ENCODE data around the gene DLG1.
"Not testable (repeated sequence)": the region's sequence is repeated elsewhere in the genome, so short reads cannot be mapped to it uniquely, and the experiment has no call there.

DLG1 gene

GRCh38 chr3:197212290-197212689 lies 86.1 kb downstream of the DLG1 start:
- intact Hi-C loops (cut with micrococcal nuclease): no loop called here
- H3K27me3 Mint-ChIP-seq: no peaks in the 10 kb centered on the region
- no peak overlapping the region for H3K27ac Mint-ChIP-seq
- H3K4me1 Mint-ChIP-seq (ENCODE audit: low read depth): peaks cover 7% of the 10 kb centered on the region
- H3K9me3 Mint-ChIP-seq: peaks cover 14% of the 10 kb centered on the region
- no peak overlapping the region for H3K4me3 Mint-ChIP-seq
- H3K36me3 Mint-ChIP-seq (ENCODE audit: low read depth): peaks cover 12% of the 10 kb centered on the region

DNA sequence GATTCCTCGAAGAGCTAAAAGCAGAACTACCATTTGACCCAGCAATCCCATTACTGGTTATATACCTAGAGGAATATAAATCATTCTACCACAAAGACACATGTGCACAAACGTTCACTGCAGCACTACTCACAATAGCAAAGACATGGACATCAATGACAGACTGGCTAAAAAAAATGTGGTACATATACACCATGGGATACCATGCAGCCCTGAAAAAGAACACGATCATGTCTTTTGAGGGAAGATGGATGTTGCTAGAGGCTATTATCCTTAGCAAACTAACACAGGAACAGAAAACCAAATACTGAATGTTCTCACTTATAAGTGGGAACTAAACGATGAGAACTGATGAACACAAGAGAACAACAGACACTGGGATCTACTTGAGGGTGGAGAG lies 86.7 kb downstream of the DLG1 start:
- H3K27ac Mint-ChIP-seq; H3K4me1 Mint-ChIP-seq (ENCODE audit: low read depth); H3K4me3 Mint-ChIP-seq; intact Hi-C loops (cut with micrococcal nuclease); H3K27me3 Mint-ChIP-seq: not testable (repeated sequence)
- peaks cover 12% of the 10 kb centered on the region for H3K36me3 Mint-ChIP-seq (ENCODE audit: low read depth)
- H3K9me3 Mint-ChIP-seq: peaks cover 14% of the 10 kb centered on the region

DNA sequence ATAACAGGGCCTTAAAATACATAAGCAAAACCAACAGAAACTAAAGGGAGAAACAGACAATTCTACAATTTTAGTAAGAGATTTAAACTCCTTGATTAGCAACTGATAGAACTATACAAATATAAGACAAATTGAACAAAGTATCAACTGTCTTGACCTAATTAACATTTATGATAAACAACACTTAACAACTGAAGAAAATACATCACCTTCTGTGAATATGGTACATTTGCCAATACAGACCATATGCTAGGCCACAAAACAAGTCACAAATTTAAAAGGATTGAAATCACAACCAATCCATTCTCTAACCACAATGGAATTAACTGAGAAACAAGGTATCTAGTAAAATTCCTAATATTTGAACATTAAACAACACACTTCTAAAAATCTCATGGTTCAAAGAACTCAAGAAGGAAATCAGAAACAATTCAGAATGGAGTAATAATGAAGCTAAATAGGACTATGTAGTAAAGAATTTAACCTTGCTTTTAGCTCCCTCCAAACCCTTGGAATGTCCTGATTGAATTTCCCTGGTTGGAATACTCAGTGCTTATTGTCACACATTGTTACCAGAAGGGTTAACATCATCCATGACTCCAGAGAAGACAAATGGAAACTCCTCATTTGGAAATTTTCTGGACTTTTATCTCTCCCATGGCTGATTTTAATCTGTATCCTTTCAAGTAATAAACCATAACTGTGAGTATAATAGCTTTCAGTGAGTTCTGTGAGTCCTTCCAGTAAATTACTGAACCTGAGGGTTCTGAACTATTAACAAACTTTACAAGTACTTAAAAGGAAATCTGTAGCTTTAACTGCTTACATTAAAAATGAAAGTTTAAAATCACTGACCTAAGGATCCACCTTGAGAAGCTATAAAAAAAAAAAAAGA lies 88.8 kb downstream of the DLG1 start:
- intact Hi-C loops (cut with micrococcal nuclease): no loop called here
- Mint-ChIP-seq H3K4me3 (no peak overlapping the region), H3K27ac (no peak overlapping the region), H3K36me3 (ENCODE audit: low read depth) (peaks cover 12% of the 10 kb centered on the region), H3K4me1 (ENCODE audit: low read depth) (peaks cover 16% of the 10 kb centered on the region), H3K27me3 (no peaks in the 10 kb centered on the region), H3K9me3 (peaks cover 14% of the 10 kb centered on the region)

DNA sequence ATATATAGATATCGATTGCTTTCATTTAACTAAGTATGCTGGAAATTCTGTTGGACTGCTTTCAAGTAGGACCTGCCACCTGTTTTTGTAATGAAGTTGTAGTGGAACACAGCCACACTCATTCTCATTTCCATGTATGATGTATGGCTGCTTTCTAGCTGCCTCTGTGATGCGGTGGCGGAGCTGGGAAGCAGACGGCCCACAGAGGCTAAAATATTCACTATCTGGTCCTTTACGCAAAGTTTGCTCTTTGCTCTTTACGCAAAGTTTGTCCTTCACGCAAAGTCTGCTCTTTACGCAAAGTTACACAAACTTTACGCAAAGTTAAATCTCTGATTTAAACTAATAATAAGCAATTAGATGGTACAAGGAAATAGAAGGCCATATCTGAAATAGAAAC lies 91.5 kb downstream of the DLG1 start:
- H3K4me1 Mint-ChIP-seq (ENCODE audit: low read depth): peaks cover 28% of the 10 kb centered on the region

DNA sequence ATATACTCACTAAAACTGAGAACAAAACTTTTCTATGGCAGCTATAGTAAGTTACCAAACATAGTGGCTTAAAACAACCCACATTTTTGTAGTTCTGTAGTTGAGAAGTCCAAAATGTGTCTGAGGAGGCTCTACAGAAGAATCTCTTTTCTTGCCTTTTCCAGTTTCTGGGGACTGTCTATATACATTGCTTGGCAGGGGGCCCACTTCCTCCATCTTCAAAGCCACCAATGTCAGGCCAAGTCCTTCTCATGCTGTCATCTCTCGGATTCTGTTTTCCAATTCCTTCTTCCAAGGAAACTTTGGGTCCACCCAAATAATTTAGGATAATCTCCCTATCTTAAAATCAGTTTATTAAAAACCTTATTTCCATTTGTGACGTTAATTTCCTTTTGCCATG lies 92.7 kb downstream of the DLG1 start:
- no peaks in the 10 kb centered on the region for H3K36me3 Mint-ChIP-seq (ENCODE audit: low read depth)
- no peak overlapping the region for H3K27ac Mint-ChIP-seq
- H3K9me3 Mint-ChIP-seq: no peaks in the 10 kb centered on the region
- intact Hi-C loops (cut with micrococcal nuclease): no loop called here
- H3K27me3 Mint-ChIP-seq: no peaks in the 10 kb centered on the region
- no peak overlapping the region for H3K4me3 Mint-ChIP-seq
- H3K4me1 Mint-ChIP-seq (ENCODE audit: low read depth): peaks cover 38% of the 10 kb centered on the region

More for the DNA sequence above, 91.5 kb downstream of the DLG1 start:
- H3K36me3 Mint-ChIP-seq (ENCODE audit: low read depth): peaks cover 4% of the 10 kb centered on the region
- H3K27me3 Mint-ChIP-seq: no peaks in the 10 kb centered on the region
- peaks cover 5% of the 10 kb centered on the region for H3K9me3 Mint-ChIP-seq
- H3K27ac Mint-ChIP-seq: no peak overlapping the region
- intact Hi-C loops (cut with micrococcal nuclease): no loop called here
- no peak overlapping the region for H3K4me3 Mint-ChIP-seq

GRCh38 chr3:197205265-197205664 lies 93.1 kb downstream of the DLG1 start:
- intact Hi-C loops (cut with micrococcal nuclease): no loop called here
- Mint-ChIP-seq H3K36me3 (ENCODE audit: low read depth) (no peaks in the 10 kb centered on the region), H3K27ac (no peak overlapping the region), H3K4me3 (no peak overlapping the region), H3K27me3 (no peaks in the 10 kb centered on the region), H3K9me3 (no peaks in the 10 kb centered on the region), H3K4me1 (ENCODE audit: low read depth) (peaks cover 41% of the 10 kb centered on the region)

DNA sequence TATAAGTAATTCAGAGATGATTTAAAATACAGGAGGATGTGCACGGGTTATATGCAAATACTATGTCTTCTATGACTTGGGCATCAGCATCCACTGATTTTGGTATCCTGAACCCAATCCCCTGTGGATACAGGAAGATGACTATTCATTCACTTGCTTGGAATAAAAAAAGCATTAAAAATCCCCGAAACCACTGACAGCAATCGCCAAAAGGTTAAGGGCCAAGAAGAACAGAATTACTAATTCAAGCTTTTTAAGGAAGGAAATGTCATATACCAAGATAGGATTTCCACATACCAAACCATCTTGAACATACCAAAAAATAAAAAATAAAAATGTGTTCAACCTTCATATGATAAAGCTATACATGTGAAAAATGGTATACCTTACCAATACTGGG lies 93.7 kb downstream of the DLG1 start:
- no peaks in the 10 kb centered on the region for H3K36me3 Mint-ChIP-seq (ENCODE audit: low read depth)
- no peak overlapping the region for H3K4me3 Mint-ChIP-seq
- intact Hi-C loops (cut with micrococcal nuclease): no loop called here
- no peaks in the 10 kb centered on the region for H3K27me3 Mint-ChIP-seq
- peaks cover 36% of the 10 kb centered on the region for H3K4me1 Mint-ChIP-seq (ENCODE audit: low read depth)
- H3K27ac Mint-ChIP-seq: no peak overlapping the region
- no peaks in the 10 kb centered on the region for H3K9me3 Mint-ChIP-seq

- Mint-ChIP-seq H3K4me3 (no peak overlapping the region), H3K27me3 (no peaks in the 10 kb centered on the region), H3K4me1 (ENCODE audit: low read depth) (peaks cover 35% of the 10 kb centered on the region), H3K9me3 (no peaks in the 10 kb centered on the region), H3K27ac (no peak overlapping the region), H3K36me3 (ENCODE audit: low read depth) (no peaks in the 10 kb centered on the region)
- intact Hi-C loops (cut with micrococcal nuclease): no loop called here
These were observed 94.7 kb downstream of the DLG1 start for GRCh38 chr3:197203714-197204146.

GRCh38 chr3:197202694-197203093 lies 95.7 kb downstream of the DLG1 start:
- no peaks in the 10 kb centered on the region for H3K36me3 Mint-ChIP-seq (ENCODE audit: low read depth)
- H3K27me3 Mint-ChIP-seq: no peaks in the 10 kb centered on the region
- H3K4me1 Mint-ChIP-seq (ENCODE audit: low read depth): peaks cover 35% of the 10 kb centered on the region
- no peak overlapping the region for H3K4me3 Mint-ChIP-seq
- H3K27ac Mint-ChIP-seq: peak overlapping the region; percentile 65
- intact Hi-C loops (cut with micrococcal nuclease): no loop called here
- no peaks in the 10 kb centered on the region for H3K9me3 Mint-ChIP-seq

GRCh38 chr3:197201791-197202452 lies 96.5 kb downstream of the DLG1 start:
- Mint-ChIP-seq H3K27ac (peak overlapping the region; percentile 65), H3K4me3 (no peak overlapping the region), H3K27me3 (no peaks in the 10 kb centered on the region), H3K4me1 (ENCODE audit: low read depth) (peaks cover 35% of the 10 kb centered on the region), H3K36me3 (ENCODE audit: low read depth) (no peaks in the 10 kb centered on the region), H3K9me3 (no peaks in the 10 kb centered on the region)
- intact Hi-C loops (cut with micrococcal nuclease): no loop called here

DNA sequence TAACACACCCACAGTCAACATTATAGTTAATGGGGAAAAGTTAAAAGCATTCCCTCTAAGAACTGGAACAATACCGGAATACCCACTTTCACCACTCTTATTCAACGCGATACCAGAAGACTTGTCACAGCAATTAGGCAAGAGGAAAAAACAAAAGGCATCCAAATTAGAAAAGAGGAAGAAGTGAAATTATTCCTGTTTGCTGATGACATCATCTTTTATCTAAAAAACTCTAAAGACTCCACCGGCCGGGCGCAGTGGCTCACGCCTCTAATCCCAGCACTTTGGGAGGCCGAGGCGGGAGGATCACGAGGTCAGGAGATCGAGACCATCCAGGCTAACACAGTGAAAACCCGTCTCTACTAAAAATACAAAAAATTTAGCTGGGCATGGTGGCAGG lies 97.6 kb downstream of the DLG1 start:
- Mint-ChIP-seq H3K4me1 (ENCODE audit: low read depth) (peaks cover 35% of the 10 kb centered on the region), H3K27ac (peak overlapping the region; percentile 10)
- intact Hi-C loops (cut with micrococcal nuclease); H3K4me3 Mint-ChIP-seq; H3K27me3 Mint-ChIP-seq; H3K9me3 Mint-ChIP-seq; H3K36me3 Mint-ChIP-seq (ENCODE audit: low read depth): not testable (repeated sequence)

DNA sequence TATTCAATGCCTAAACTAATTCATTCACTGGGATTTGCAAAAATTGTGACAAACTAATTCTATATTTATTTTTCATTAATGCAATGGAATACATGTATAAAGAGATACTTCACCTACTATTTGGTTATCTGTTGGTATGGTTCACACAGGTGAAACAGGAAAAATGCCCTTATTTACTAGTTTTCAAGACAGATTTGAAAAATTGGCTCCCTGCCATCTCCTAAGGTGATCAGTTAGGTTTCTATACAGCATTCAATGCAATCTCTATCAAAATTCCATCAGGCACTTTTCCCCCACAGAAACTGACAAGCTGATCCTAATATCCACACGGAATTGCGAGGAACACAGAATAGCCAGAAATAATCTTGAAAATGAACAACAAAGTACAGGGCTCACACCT lies 101.1 kb downstream of the DLG1 start:
- Mint-ChIP-seq H3K4me3 (no peak overlapping the region), H3K9me3 (no peaks in the 10 kb centered on the region), H3K27me3 (no peaks in the 10 kb centered on the region), H3K27ac (no peak overlapping the region), H3K4me1 (ENCODE audit: low read depth) (peaks cover 18% of the 10 kb centered on the region), H3K36me3 (ENCODE audit: low read depth) (peaks cover 12% of the 10 kb centered on the region)
- intact Hi-C loops (cut with micrococcal nuclease): no loop called here

- Mint-ChIP-seq H3K36me3 (ENCODE audit: low read depth) (peaks cover 21% of the 10 kb centered on the region), H3K4me3 (no peak overlapping the region), H3K27ac (no peak overlapping the region), H3K4me1 (ENCODE audit: low read depth) (peaks cover 9% of the 10 kb centered on the region), H3K27me3 (no peaks in the 10 kb centered on the region), H3K9me3 (no peaks in the 10 kb centered on the region)
- intact Hi-C loops (cut with micrococcal nuclease): no loop called here
These were observed 102.2 kb downstream of the DLG1 start for GRCh38 chr3:197196192-197196591.

- Mint-ChIP-seq H3K27ac (no peak overlapping the region), H3K9me3 (no peaks in the 10 kb centered on the region), H3K36me3 (ENCODE audit: low read depth) (peaks cover 28% of the 10 kb centered on the region), H3K27me3 (no peaks in the 10 kb centered on the region), H3K4me1 (ENCODE audit: low read depth) (peaks cover under 1% of the 10 kb centered on the region), H3K4me3 (no peak overlapping the region)
- intact Hi-C loops (cut with micrococcal nuclease): no loop called here
These were observed 103.1 kb downstream of the DLG1 start for GRCh38 chr3:197195326-197195725.

All from dendritic cell treated with granulocyte-macrophage colony-stimulating factor and Interleukin-4, amounts not matched to agents 40 ng/mL and 50 ng/mL, for 4 days (primary cell).